Naive B cell (primary cell): Measurements from ENCODE around the gene CDH5. TPM values are rescaled to one million over a fixed set of nuclear protein-coding genes. Genes with fewer than 3 reads are reported as not detected.
"Not testable (repeated sequence)": the region's sequence is repeated elsewhere in the genome, so short reads cannot be mapped to it uniquely, and the experiment has no call there.

Experiments used
- ATAC-seq, 2 donors: fragments of 150-1000 bp; cut with Tn5 transposase; 2 replicates each; pipeline ENCODE4 v1.10.0; 2021; ENCODE audit warnings: low read depth in 2 of 2, mild to moderate bottlenecking in 2 of 2, moderate library complexity in 2 of 2
- DNase-seq: peaks from one replicate; pipeline ENCODE4 v3.0.0; 2022
- H3K27ac Mint-ChIP-seq, 6 donors: one replicate each; pipeline ENCODE4 v1.8.0; 2020 to 2022; ENCODE audit warnings: mild to moderate bottlenecking in 6 of 6, mixed read lengths in 6 of 6, moderate library complexity in 5 of 6, inconsistent platforms in 2 of 6
- H3K27me3 Mint-ChIP-seq, 3 donors: one replicate each; pipeline ENCODE4 v1.8.0; 2021 to 2022; ENCODE audit warnings: mixed read lengths in 3 of 3, mild to moderate bottlenecking in 1 of 3
- H3K36me3 Mint-ChIP-seq, 2 donors: one replicate each; pipeline ENCODE4 v1.8.0; 2020 to 2022; ENCODE audit warnings: mixed read lengths in 2 of 2, inconsistent platforms in 1 of 2, mild to moderate bottlenecking in 1 of 2
- H3K4me1 Mint-ChIP-seq, 3 donors: one replicate each; pipeline ENCODE4 v1.8.0; 2020 to 2022; ENCODE audit warnings: mixed read lengths in 3 of 3, inconsistent platforms in 1 of 3, mild to moderate bottlenecking in 1 of 3, moderate library complexity in 1 of 3
- H3K4me3 Mint-ChIP-seq, 8 donors: one replicate each; pipeline ENCODE4 v1.8.0; 2020 to 2022; ENCODE audit warnings: mild to moderate bottlenecking in 8 of 8, mixed read lengths in 8 of 8, moderate library complexity in 8 of 8, inconsistent platforms in 2 of 8
- H3K9me3 Mint-ChIP-seq, 7 donors: one replicate each; pipeline ENCODE4 v1.8.0; 2020 to 2022; ENCODE audit warnings: mixed read lengths in 7 of 7, mild to moderate bottlenecking in 5 of 7, inconsistent platforms in 2 of 7, moderate library complexity in 1 of 7
- polyA plus RNA-seq, 6 donors: library from polyadenylated mRNA; unstranded; fragments of 300-500 nt; fragmentation: Illumina TruSeq; gene quantifications; one replicate each; pipeline ENCODE4 v1.2.3, GENCODE V29; 2021; ENCODE audit warnings: low read depth in 6 of 6

CDH5 gene
- polyA plus RNA-seq, 6 donors from 2014 or later, result not detected

DNA sequence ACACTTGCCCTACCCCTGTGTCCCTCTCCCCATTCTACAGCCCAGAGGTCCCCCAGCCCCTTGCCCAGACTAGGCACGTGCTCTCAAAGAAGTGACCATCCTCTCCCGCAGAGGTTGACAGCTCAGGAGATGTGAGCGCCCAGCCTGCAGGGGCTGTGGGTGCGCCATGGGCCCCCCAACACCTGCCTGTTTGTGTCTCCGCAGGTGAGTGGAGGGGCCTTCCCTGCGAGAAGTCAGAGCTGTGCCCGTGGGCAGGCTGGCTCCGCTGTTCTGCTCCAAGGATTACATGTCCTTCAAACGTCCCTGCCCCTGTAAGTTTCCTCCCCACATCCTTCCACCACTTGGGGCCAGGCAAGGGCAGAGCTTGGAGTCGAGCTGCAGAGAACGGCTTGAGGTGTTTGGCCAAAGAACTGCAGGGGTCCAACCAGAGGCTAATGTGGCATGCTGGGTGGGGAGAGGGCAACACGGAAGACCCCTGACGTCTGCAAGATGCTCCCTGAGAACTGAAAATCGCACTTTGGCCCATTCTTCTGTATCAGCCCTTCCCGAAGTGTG, 71.0 kb downstream of the CDH5 start:
- H3K27me3 Mint-ChIP-seq, result peaks cover 39 to 69% (median 56%) of the 10 kb centered on the region in 3 donors
- no peak for DNase-seq
- no peak overlapping the region for H3K4me3 Mint-ChIP-seq
- no peaks in the 10 kb centered on the region for H3K36me3 Mint-ChIP-seq
- H3K27ac Mint-ChIP-seq, result peak overlapping the region in 1 of 6 donors; percentile 27
- ATAC-seq, result no peak
- no peaks in the 10 kb centered on the region for H3K9me3 Mint-ChIP-seq
- no peaks in the 10 kb centered on the region for H3K4me1 Mint-ChIP-seq

DNA sequence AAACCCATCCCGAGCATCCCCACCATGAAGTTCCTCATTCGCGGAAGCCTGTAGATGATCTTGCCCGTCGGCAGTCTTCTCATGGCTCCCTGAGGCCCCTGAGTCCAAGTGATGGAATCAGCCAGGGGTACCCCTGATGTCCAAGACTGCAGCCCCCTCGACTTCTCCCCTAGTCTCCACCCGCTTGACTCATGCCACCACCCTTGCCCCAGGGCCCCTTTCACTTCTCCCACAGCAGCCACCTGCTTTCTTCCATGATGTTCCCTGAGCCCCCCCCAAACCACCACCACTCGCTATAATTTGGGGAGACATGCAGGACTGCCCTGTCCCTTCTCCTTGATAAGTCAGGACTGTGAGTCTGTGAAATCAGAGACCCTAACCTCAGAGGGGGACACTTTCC, 72.0 kb downstream of the CDH5 start:
- Mint-ChIP-seq H3K9me3 (peaks cover 0 to 2% (median 0%) of the 10 kb centered on the region in 7 donors), H3K27ac (no peak overlapping the region), H3K4me3 (no peak overlapping the region), H3K36me3 (no peaks in the 10 kb centered on the region), H3K4me1 (no peaks in the 10 kb centered on the region), H3K27me3 (peaks cover 35 to 61% (median 52%) of the 10 kb centered on the region in 3 donors)
- ATAC-seq (no peak), DNase-seq (no peak)

DNA sequence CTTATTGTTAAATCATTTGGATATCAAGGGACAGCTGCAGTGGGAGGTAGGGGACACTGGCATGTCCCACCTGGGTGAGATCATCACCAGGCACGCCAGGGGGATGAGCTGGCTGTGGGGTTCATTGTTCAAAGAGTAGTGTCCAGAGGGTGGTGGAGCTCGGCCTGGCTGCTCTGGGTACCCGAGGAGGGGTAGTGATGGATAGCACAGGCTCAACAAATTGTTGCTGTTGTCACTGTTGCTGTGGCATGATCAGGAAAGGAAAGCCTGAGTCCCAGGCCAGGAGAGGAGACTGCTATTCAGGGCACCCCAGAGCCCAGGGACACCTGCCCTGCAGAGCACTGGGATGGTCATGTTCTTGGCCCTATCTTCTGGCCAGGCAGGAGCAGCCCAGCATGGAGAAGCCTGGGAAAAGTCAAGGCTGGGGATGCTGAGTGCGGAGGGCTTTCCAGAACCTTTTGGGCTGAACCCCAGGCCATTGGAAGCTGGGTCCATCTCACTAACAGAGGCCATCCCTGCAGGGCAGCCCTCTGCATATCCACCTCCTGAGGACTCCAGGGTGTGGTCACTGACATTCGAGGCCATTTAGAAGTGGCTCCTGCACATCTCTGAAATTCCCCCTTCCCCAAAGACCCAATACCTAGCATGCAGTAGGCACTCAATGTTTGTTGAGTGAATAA, 72.7 kb downstream of the CDH5 start:
- peak overlapping the region in 1 of 8 donors; percentile 25 for H3K4me3 Mint-ChIP-seq
- peaks cover 35 to 65% (median 55%) of the 10 kb centered on the region in 3 donors for H3K27me3 Mint-ChIP-seq
- no peaks in the 10 kb centered on the region for H3K36me3 Mint-ChIP-seq
- ATAC-seq, result no peak
- no peaks in the 10 kb centered on the region for H3K4me1 Mint-ChIP-seq
- DNase-seq, result no peak
- no peak overlapping the region for H3K27ac Mint-ChIP-seq
- H3K9me3 Mint-ChIP-seq, result peaks cover 0 to 2% (median 0%) of the 10 kb centered on the region in 7 donors

DNA sequence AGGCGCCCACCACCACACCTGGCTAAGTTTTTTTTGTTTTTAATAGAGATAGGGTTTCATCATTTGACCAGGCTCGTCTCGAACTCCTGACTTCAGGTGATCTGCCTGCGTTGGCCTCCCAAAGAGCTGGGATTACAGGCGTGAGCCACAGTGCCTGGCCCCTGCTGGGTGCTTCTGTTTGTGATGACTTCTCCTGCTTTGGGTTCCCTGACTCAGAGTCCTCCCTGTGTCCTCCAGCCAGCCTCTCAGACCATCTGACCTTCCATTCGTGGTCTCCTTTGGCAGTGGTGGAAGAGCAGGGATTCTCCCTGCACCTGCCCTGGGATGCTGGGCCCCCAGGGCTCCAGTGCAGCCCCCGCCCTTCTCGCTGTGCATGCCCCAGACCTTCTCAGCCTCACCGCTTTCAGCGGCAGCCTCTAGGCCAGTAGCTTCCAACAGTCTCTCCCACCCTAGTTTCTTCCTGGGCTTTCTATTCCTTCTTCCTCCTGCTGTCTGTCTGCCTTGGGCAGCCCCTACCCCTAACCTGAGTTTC, 73.8 kb downstream of the CDH5 start:
- Mint-ChIP-seq H3K27me3 (peaks cover 41 to 64% (median 57%) of the 10 kb centered on the region in 3 donors), H3K36me3 (no peaks in the 10 kb centered on the region), H3K4me3 (no peak overlapping the region), H3K4me1 (no peaks in the 10 kb centered on the region), H3K27ac (peak overlapping the region in 1 of 6 donors; percentile 67), H3K9me3 (peaks cover 0 to 2% (median 0%) of the 10 kb centered on the region in 7 donors)
- no peak for DNase-seq
- ATAC-seq, result no peak

DNA sequence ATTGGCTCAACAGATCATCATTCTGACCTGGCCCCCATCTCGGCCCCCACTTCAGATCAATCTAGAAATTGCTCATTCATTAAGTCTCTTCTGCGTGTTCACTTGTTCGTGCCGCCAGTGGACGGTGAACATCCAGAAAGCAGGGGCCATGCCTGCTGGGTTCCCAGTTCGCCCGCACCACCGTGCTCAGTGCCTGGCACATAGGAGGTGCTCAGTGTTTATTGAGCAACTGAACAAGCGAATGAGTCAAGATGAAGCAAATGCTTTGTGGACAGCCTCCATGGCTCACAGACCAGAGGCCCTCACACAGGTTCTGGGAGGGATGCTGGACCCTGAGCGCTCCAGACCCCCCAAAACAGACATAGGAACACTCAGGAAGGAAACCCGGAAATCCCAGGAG, 74.5 kb downstream of the CDH5 start:
- H3K9me3 Mint-ChIP-seq, result peaks cover 0 to 2% (median 0%) of the 10 kb centered on the region in 7 donors
- H3K27me3 Mint-ChIP-seq, result peaks cover 44 to 64% (median 59%) of the 10 kb centered on the region in 3 donors
- H3K27ac Mint-ChIP-seq, result no peak overlapping the region
- ATAC-seq, result no peak
- no peak overlapping the region for H3K4me3 Mint-ChIP-seq
- no peaks in the 10 kb centered on the region for H3K4me1 Mint-ChIP-seq
- DNase-seq, result no peak
- H3K36me3 Mint-ChIP-seq, result no peaks in the 10 kb centered on the region

DNA sequence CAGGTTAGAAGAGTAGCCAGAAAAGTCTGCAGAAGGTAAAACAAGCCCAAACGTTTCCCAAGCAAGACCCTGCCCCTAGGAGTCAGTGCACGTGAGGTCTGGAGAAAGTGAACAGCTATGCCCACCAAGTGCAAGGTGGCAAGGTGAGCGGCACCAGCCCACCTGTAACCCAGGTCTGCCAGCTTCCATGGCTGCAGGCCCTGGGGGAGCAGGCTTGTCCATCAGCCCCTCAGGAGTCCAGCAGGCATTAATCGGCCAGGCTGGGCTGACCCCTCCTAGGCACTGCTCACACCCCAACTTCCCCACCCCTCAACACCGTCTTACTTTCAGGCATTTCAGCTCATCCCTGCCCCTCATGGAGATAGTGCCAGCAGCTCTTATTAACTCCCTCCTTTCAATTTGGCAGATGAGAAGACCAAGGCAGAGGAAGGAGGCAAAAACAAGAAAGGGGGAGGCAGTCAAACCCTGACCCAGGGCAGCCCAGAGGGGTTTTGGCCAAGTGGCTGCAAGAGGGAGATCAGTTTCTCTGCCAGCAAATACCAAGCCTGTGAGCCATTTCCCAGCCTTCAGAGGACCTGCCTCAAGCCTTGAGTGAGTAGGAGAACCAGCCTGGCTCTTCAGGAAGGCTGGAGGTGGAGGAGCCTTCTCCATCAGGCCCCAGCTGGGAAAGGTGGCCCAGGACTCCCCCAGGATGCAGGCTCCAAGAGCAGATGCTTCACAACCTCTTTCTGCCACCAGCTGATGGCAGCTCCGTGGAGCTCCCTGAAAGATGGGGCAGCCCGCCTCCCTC, 75.3 kb downstream of the CDH5 start:
- peaks cover 0 to 3% (median 0%) of the 10 kb centered on the region in 7 donors for H3K9me3 Mint-ChIP-seq
- H3K27me3 Mint-ChIP-seq, result peaks cover 50 to 72% (median 68%) of the 10 kb centered on the region in 3 donors
- no peaks in the 10 kb centered on the region for H3K4me1 Mint-ChIP-seq
- H3K4me3 Mint-ChIP-seq, result no peak overlapping the region
- H3K27ac Mint-ChIP-seq, result no peak overlapping the region
- ATAC-seq (no peak), DNase-seq (no peak)
- H3K36me3 Mint-ChIP-seq, result no peaks in the 10 kb centered on the region

DNA sequence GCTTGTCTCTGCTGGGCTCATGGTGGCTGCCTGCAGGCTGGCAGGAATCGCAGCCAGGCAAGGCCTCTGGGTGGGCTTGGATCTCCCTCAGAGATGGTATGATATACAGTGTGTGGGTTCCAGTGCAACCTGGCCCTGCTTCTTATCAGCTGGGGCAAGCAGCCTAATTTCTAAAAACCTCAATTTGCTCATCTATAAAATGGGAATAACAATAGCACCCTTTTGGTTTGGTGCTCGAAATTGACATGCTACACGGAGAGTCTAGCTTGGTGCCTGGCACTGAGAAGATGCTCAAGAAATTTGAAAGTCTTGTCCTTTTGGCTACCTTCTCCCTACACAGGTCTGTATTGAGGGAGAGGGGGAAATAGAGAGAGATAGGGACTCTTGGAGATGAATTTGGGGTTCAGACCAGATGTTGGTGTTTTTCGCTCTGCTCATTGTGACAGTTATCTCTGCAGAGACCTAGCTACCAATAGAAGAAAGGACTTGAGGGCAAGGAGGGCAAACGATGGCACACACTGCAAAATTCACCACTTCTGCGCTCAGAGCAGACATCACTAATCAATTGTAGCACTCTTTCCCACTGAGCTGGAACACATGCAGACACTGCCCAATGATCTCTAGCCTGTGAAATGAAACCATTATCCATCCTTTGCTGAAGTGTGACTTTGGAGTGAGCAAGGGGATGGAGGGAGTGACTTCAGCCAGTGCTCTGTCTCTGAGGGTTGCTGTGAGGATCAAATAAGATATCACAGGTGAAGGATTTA, 76.2 kb downstream of the CDH5 start:
- H3K4me3 Mint-ChIP-seq, result no peak overlapping the region
- H3K27ac Mint-ChIP-seq, result no peak overlapping the region
- no peaks in the 10 kb centered on the region for H3K36me3 Mint-ChIP-seq
- DNase-seq (no peak), ATAC-seq (no peak)
- H3K27me3 Mint-ChIP-seq, result peaks cover 50 to 77% (median 69%) of the 10 kb centered on the region in 3 donors
- peaks cover 0 to 3% (median 0%) of the 10 kb centered on the region in 7 donors for H3K9me3 Mint-ChIP-seq
- no peaks in the 10 kb centered on the region for H3K4me1 Mint-ChIP-seq

DNA sequence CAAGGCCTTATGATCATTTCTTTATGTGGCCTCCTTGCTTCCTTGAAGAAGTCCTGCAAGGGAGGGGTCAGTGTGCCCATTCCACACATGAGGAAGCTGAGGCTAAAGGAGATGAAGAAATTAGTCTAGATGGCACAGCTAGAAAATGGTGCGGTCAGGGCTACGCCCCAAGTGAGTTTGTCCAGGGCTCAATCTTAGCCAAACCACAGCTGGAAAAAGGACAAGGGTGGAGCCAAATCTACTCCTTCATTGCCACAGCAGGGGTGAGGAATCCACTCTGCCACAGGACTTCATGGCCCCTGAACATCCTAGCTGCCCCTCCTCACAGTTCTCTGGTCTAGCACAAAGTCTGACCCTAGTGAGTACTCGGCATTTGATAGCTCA, 76.8 kb downstream of the CDH5 start:
- H3K27ac Mint-ChIP-seq, result no peak overlapping the region
- no peaks in the 10 kb centered on the region for H3K4me1 Mint-ChIP-seq
- ATAC-seq, result no peak
- no peak for DNase-seq
- no peaks in the 10 kb centered on the region for H3K36me3 Mint-ChIP-seq
- H3K9me3 Mint-ChIP-seq, result peaks cover 0 to 3% (median 0%) of the 10 kb centered on the region in 7 donors
- H3K4me3 Mint-ChIP-seq, result no peak overlapping the region
- H3K27me3 Mint-ChIP-seq, result peaks cover 44 to 77% (median 65%) of the 10 kb centered on the region in 3 donors

DNA sequence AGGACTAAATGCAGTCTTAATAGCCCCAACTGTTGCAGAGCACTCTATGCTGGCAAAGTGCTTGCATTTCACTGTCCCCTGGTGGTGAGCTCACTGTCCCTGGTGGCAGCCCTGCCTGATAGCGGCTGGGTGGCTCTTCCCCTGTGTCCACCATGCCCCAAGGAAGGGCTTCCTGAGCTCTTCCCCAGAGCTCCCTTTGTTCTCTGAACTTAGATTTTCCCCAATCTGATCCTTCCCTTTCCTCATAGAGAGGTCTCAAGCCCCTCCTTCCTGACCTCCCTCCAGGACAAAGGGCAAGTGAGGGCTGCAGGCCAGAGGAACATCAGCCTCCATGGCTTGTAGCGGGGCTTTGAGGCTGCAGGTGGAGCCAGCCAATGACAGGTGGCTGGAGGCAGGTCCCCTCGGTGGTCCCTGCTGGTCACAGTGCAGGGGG, 77.6 kb downstream of the CDH5 start:
- Mint-ChIP-seq H3K4me3 (no peak overlapping the region), H3K36me3 (no peaks in the 10 kb centered on the region), H3K27ac (no peak overlapping the region), H3K4me1 (no peaks in the 10 kb centered on the region), H3K9me3 (peaks cover 0 to 3% (median 0%) of the 10 kb centered on the region in 7 donors), H3K27me3 (peaks cover 42 to 69% (median 62%) of the 10 kb centered on the region in 3 donors)
- DNase-seq (no peak), ATAC-seq (no peak)

DNA sequence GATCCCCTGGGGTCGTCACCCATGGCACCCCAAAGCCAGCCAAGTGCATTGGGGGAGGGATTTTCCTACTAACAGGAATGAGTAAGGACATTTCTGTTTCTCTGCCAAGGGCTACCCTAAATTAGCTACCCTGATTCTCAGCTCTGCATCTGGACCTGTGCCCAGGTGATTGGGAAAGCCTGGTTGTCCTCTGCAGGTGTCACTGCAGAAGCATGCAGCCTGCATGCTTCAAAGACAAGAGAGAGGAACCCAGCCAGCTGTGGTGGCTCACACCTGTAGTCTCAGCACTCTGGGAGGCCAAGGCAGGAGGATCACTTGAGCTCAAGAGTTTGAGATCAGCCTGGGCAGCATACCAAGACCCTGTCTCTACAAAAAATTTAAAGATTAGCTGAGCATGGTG, 80.2 kb downstream of the CDH5 start:
- ATAC-seq (no peak), DNase-seq (no peak)
- Mint-ChIP-seq H3K27ac (peak overlapping the region in 1 of 6 donors; percentile 37), H3K9me3 (peaks cover 0 to 3% (median 0%) of the 10 kb centered on the region in 7 donors), H3K27me3 (peaks cover 22 to 50% (median 40%) of the 10 kb centered on the region in 3 donors), H3K4me1 (no peaks in the 10 kb centered on the region), H3K36me3 (no peaks in the 10 kb centered on the region), H3K4me3 (peak overlapping the region in 1 of 8 donors; percentile 70)

DNA sequence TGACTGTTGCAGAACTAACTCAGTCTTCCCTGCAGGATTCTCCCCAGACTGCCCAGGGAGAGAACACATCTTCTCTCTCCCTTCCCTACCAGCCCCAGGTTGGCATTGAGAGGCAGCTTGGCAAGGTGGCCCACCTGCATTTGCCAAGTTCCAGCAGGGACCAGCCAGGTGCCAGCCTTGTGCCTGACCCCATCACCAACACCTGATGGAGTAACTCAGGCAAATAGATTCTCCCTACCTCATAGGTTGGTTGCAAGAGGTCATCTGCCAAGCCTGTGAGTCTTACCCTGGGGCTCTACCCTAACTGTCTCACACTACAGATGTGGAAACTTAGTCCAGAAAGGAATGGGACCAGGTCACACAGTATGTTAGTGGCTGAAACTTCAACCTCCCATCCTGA, 81.0 kb downstream of the CDH5 start:
- H3K36me3 Mint-ChIP-seq, result no peaks in the 10 kb centered on the region
- no peaks in the 10 kb centered on the region for H3K4me1 Mint-ChIP-seq
- H3K27me3 Mint-ChIP-seq, result peaks cover 19 to 48% (median 40%) of the 10 kb centered on the region in 3 donors
- DNase-seq (no peak), ATAC-seq (no peak)
- H3K27ac Mint-ChIP-seq, result no peak overlapping the region
- H3K9me3 Mint-ChIP-seq, result peaks cover 0 to 3% (median 0%) of the 10 kb centered on the region in 7 donors
- H3K4me3 Mint-ChIP-seq, result no peak overlapping the region

DNA sequence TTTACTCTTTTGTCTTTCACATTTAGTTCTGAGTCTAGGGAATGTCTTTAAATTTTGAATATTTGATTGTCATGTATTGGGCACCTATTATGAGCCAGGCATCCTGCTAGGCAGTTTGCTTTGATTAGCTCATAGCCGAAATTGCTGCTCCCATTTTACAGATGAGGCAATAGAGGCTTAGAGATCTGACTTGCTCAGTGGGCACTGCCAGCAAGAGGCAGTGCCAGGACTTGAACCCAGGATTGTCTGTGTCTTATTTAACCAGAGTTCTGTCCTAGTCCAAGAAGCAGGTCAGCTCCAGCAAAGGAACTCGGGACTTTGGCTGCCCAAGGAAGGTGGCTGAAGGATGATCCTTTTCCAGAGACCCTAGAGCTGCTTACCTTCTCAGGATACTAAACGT, 85.1 kb downstream of the CDH5 start:
- Mint-ChIP-seq H3K9me3 (no peaks in the 10 kb centered on the region), H3K27ac (peak overlapping the region in 1 of 6 donors; percentile 21), H3K4me3 (no peak overlapping the region), H3K36me3 (no peaks in the 10 kb centered on the region), H3K27me3 (peaks cover under 1 to 13% (median 10%) of the 10 kb centered on the region in 3 donors), H3K4me1 (no peaks in the 10 kb centered on the region)
- ATAC-seq (no peak), DNase-seq (no peak)

DNA sequence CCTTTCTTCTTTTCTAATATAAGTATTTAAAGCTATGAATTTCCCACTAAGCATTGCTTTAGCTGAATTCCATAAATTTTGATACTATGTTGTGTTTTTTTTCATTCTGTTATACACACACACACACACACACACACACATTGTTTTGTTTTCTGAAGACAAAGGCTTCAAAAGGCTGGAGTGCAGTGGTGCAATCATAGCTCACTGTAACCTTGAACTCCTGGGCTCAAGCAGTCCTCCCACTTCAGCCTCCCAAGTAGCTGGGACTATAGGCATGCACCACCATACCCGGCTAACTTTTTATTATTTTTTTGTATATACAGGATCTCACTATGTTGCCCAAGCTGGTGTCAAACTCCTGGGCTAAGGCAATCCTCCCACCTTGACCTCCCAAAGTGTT, 86.7 kb downstream of the CDH5 start:
- not testable (repeated sequence) for ATAC-seq

More for the DNA sequence above, 86.7 kb downstream of the CDH5 start:
- H3K4me3 Mint-ChIP-seq, DNase-seq, H3K36me3 Mint-ChIP-seq, H3K9me3 Mint-ChIP-seq, H3K4me1 Mint-ChIP-seq, H3K27ac Mint-ChIP-seq: not testable (repeated sequence)
- peaks cover 7 to 16% (median 15%) of the 10 kb centered on the region in 3 donors for H3K27me3 Mint-ChIP-seq
